Vagina (tissue), 2 donors: ENCODE results near the gene GP1BA. TPM values are rescaled to one million over a fixed set of nuclear protein-coding genes. Genes with fewer than 3 reads are reported as not detected.

Experiments
- DNase-seq, 2 donors: peaks; one replicate each; pipeline ENCODE4 v3.0.0-alpha.2; 2017; ENCODE audit errors: extremely low spot score in 2 of 2
- H3K27ac ChIP-seq: fragments of 200-600 bp; sonication (generic); one replicate; pipeline ENCODE4 v1.5.1; 2019
- H3K27me3 ChIP-seq: fragments of 200-600 bp; sonication (generic); one replicate; pipeline ENCODE4 v1.5.1; 2019
- H3K36me3 ChIP-seq, 2 donors: fragments of 200-600 bp; sonication (generic); one replicate each; pipeline ENCODE4 v1.5.1; 2017 to 2019
- H3K4me1 ChIP-seq: fragments of 200-600 bp; sonication (generic); one replicate; pipeline ENCODE4 v1.5.1; 2019
- H3K4me3 ChIP-seq, 2 donors: fragments of 200-600 bp; sonication (generic); 1 replicate in 1 of 2; 2 replicates in 1 of 2; pipeline ENCODE4 v1.5.1; 2016 to 2019
- H3K9me3 ChIP-seq: fragments of 200-600 bp; sonication (generic); one replicate; pipeline ENCODE4 v1.5.1; 2019
- POLR2A ChIP-seq, 2 donors: fragments of 450-650 bp; IDR thresholded peaks; one replicate each; pipeline ENCODE4 v1.6.1; 2017; ENCODE audit warnings: antibody characterized with exemption in 2 of 2, mild to moderate bottlenecking in 2 of 2, moderate library complexity in 2 of 2
- POLR2AphosphoS5 ChIP-seq, 2 donors: sonication (generic); formaldehyde crosslinking; IDR thresholded peaks; one replicate each; pipeline ENCODE4 v1.9.0; 2017; ENCODE audit warnings: antibody characterized with exemption in 2 of 2, mild to moderate bottlenecking in 2 of 2, low read depth in 1 of 2; ENCODE audit not compliant: insufficient read depth in 1 of 2
- intact Hi-C: fragments of 100-400 bp; cut with DNase I; formaldehyde crosslinking; loops from one replicate; pipeline ENCODE4 v1.15.1; 2023
- total RNA-seq: library from RNA; depleted of rRNA; stranded (reverse); fragments of >200 nt; gene quantifications from one replicate; pipeline ENCODE4 v1.2.3, GENCODE V29; 2016
- TF ChIP-seq, protein P1 (sequence below), 3 experiments: fragments of 450-650 bp in 2 of 3; fragments of 200-600 bp in 1 of 3; sonication (generic) in 1 of 3; IDR thresholded peaks; one replicate each; pipeline ENCODE4 v1.5.1; 2017 to 2019; ENCODE audit warnings: antibody characterized with exemption in 3 of 3, mild to moderate bottlenecking in 2 of 3, moderate library complexity in 2 of 3

Gene GP1BA
- total RNA-seq, 1 donor from 2014 or later, result not detected

DNA sequence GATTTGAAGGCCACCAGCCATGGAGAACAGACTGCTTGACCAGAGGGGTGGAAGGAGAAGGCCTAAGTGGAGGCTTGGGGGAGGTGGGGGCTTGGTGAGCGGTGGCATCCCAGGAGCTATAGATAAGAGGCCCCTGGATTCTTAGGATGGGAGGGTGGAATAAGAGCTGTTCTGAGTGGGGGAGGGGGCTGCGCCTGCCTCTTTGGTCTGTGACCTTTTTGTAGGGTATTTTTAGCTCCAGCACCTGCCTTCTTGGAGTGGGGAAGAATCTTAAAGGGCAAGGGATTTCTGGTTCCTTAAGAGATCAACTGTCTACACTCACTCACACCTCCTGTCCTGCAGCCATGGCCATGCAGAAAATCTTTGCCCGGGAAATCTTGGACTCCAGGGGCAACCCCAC lies 19.4 kb downstream of the GP1BA start:
- no peak for TF ChIP-seq POLR2A (IDR thresholded peaks at IDR 0.05)
- TF ChIP-seq POLR2AphosphoS5 (IDR thresholded peaks at IDR 0.05; ENCODE audit: insufficient read depth in 1 of 2, low read depth in 1 of 2), result no peak
- TF ChIP-seq, protein P1, sequence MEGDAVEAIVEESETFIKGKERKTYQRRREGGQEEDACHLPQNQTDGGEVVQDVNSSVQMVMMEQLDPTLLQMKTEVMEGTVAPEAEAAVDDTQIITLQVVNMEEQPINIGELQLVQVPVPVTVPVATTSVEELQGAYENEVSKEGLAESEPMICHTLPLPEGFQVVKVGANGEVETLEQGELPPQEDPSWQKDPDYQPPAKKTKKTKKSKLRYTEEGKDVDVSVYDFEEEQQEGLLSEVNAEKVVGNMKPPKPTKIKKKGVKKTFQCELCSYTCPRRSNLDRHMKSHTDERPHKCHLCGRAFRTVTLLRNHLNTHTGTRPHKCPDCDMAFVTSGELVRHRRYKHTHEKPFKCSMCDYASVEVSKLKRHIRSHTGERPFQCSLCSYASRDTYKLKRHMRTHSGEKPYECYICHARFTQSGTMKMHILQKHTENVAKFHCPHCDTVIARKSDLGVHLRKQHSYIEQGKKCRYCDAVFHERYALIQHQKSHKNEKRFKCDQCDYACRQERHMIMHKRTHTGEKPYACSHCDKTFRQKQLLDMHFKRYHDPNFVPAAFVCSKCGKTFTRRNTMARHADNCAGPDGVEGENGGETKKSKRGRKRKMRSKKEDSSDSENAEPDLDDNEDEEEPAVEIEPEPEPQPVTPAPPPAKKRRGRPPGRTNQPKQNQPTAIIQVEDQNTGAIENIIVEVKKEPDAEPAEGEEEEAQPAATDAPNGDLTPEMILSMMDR (IDR thresholded peaks at IDR 0.05), result no peak
- peaks cover 0 to 3% of the 10 kb centered on the region in 2 donors for H3K36me3 ChIP-seq
- no peaks in the 10 kb centered on the region for H3K9me3 ChIP-seq
- no peak overlapping the region for H3K27ac ChIP-seq
- intact Hi-C loops, result no loop called here
- H3K4me1 ChIP-seq, result peaks cover 21% of the 10 kb centered on the region
- DNase-seq, result no peak
- no peaks in the 10 kb centered on the region for H3K27me3 ChIP-seq
- no peak overlapping the region for H3K4me3 ChIP-seq

DNA sequence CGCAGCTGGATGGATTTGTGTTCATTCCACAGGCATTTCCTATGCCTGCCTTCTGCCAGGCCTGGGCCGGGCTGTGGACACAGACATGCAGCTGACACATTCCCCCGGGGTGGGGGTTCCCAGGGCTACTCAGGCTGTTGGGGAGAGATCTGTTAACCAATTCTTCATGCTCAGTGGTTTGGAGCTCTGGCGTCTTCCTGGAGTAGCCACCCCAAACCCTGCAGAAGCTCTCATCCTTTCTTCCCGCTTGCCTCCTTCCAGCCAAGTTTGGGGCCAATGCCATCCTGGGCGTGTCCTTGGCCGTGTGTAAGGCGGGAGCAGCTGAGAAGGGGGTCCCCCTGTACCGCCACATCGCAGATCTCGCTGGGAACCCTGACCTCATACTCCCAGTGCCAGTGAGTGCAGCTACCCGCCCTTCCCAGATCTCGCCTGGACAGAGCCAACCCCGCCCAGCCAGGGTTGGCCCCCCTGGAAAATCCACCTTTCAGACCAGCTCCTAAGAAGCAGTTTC lies 21.4 kb downstream of the GP1BA start:
- TF ChIP-seq POLR2A (IDR thresholded peaks at IDR 0.05) (no peak), POLR2AphosphoS5 (IDR thresholded peaks at IDR 0.05; ENCODE audit: insufficient read depth in 1 of 2, low read depth in 1 of 2) (no peak)
- TF ChIP-seq, protein P1 (IDR thresholded peaks at IDR 0.05), result no peak
- Histone ChIP-seq H3K27ac (no peak overlapping the region), H3K36me3 (peaks cover 0 to 2% of the 10 kb centered on the region in 2 donors), H3K27me3 (no peaks in the 10 kb centered on the region), H3K4me3 (no peak overlapping the region), H3K9me3 (no peaks in the 10 kb centered on the region), H3K4me1 (peaks cover 13% of the 10 kb centered on the region)
- DNase-seq, result no peak
- intact Hi-C loops, result no loop called here

DNA sequence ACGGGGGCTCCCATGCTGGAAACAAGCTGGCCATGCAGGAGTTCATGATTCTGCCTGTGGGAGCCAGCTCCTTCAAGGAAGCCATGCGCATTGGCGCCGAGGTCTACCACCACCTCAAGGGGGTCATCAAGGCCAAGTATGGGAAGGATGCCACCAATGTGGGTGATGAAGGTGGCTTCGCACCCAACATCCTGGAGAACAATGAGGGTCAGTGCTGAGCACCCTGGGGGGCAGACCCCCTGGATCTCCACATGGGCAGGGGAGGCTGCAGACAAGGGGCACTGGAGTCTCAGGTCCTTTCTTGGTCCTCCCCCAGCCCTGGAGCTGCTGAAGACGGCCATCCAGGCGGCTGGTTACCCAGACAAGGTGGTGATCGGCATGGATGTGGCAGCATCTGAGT lies 23.0 kb downstream of the GP1BA start:
- peaks cover 0 to 18% of the 10 kb centered on the region in 2 donors for H3K36me3 ChIP-seq
- no peaks in the 10 kb centered on the region for H3K9me3 ChIP-seq
- no peak overlapping the region for H3K4me3 ChIP-seq
- no peak overlapping the region for H3K27ac ChIP-seq
- DNase-seq, result no peak
- TF ChIP-seq, protein P1 (IDR thresholded peaks at IDR 0.05), result no peak
- TF ChIP-seq POLR2A (IDR thresholded peaks at IDR 0.05), result no peak
- TF ChIP-seq POLR2AphosphoS5 (IDR thresholded peaks at IDR 0.05; ENCODE audit: insufficient read depth in 1 of 2, low read depth in 1 of 2), result no peak
- intact Hi-C loops, result no loop called here
- peaks cover 11% of the 10 kb centered on the region for H3K4me1 ChIP-seq
- no peaks in the 10 kb centered on the region for H3K27me3 ChIP-seq

DNA sequence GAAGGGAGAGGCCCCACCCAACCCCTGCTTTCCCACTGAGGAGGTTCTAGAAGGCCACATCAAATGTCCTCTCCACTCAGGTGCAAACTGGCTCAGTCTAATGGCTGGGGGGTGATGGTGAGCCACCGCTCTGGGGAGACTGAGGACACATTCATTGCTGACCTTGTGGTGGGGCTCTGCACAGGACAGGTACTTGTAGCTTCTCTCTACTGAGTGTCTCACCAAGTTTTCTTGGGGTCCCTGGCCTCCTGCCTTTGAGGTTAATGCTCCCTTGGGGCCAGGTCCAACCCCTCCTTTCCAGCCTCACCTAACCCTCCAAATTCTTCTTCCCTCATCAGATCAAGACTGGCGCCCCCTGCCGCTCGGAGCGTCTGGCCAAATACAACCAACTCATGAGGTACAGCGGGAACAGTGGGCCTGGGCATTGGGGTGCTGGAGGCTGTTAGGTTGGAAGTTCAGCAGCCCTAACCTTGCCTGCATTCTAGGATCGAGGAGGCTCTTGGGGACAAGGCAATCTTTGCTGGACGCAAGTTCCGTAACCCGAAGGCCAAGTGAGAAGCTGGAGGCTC lies 24.5 kb downstream of the GP1BA start:
- intact Hi-C loops, result no loop called here
- no peak for DNase-seq
- Histone ChIP-seq H3K9me3 (no peaks in the 10 kb centered on the region), H3K36me3 (peaks cover 0 to 20% of the 10 kb centered on the region in 2 donors), H3K4me3 (no peak overlapping the region), H3K27me3 (no peaks in the 10 kb centered on the region), H3K4me1 (peaks cover 5% of the 10 kb centered on the region), H3K27ac (no peak overlapping the region)
- TF ChIP-seq POLR2AphosphoS5 (IDR thresholded peaks at IDR 0.05; ENCODE audit: insufficient read depth in 1 of 2, low read depth in 1 of 2) (no peak), POLR2A (IDR thresholded peaks at IDR 0.05) (no peak)
- TF ChIP-seq, protein P1 (IDR thresholded peaks at IDR 0.05), result no peak

DNA sequence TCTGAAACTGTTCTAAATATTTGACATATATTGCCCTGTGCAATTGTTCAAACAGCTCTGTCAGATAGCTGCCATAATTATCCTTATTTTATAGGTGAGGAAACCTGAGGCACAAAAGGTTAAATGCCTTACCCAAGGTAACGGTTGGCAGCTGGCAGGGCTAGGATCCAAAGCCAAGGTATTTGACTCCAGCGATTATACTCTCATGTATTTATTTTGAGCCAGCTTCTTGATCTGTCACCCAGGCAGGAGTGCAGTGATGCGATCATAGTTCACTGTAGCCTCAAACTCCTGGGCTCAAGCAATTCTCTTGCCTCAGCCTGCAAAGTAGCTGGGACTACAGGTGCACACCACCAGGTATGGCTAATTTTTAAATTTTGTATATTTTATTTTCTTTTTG lies 26.0 kb downstream of the GP1BA start:
- no peak overlapping the region for H3K27ac ChIP-seq
- H3K4me3 ChIP-seq, result no peak overlapping the region
- intact Hi-C loops, result no loop called here
- DNase-seq, result no peak
- H3K9me3 ChIP-seq, result no peaks in the 10 kb centered on the region
- peaks cover 0 to 20% of the 10 kb centered on the region in 2 donors for H3K36me3 ChIP-seq
- no peak for TF ChIP-seq POLR2AphosphoS5 (IDR thresholded peaks at IDR 0.05; ENCODE audit: insufficient read depth in 1 of 2, low read depth in 1 of 2)
- TF ChIP-seq POLR2A (IDR thresholded peaks at IDR 0.05), result no peak
- TF ChIP-seq, protein P1 (IDR thresholded peaks at IDR 0.05), result no peak
- no peaks in the 10 kb centered on the region for H3K27me3 ChIP-seq
- peaks cover 5% of the 10 kb centered on the region for H3K4me1 ChIP-seq
